Heart right ventricle (tissue), 16 donors: Measurements from ENCODE around the gene ASB17. TPM values are rescaled to one million over a fixed set of nuclear protein-coding genes. Genes with fewer than 3 reads are reported as not detected.
"Not testable (repeated sequence)": the region's sequence is repeated elsewhere in the genome, so short reads cannot be mapped to it uniquely, and the experiment has no call there.

Source experiments
- ATAC-seq, 8 donors: fragments of 200-7000 bp; cut with Tn5 transposase; one replicate each; pipeline ENCODE4 v1.9.1; 2020; ENCODE audit warnings: mild to moderate bottlenecking in 8 of 8, moderate library complexity in 8 of 8, moderate number of reproducible peaks in 1 of 8
- DNase-seq, 2 donors: peaks; one replicate each; pipeline ENCODE4 v3.0.0-alpha.2; 2020
- H3K27ac ChIP-seq, 10 donors: fragments of 200-600 bp; sonication (generic) in 2 of 10; one replicate each; pipeline versions ENCODE4 v1.5.0 to v1.8.0; 2020 to 2022; ENCODE audit warnings: mild to moderate bottlenecking in 3 of 10
- H3K27me3 ChIP-seq, 7 donors: fragments of 200-600 bp; one replicate each; pipeline ENCODE4 v1.8.0; 2021 to 2022; ENCODE audit warnings: mild to moderate bottlenecking in 2 of 7
- H3K36me3 ChIP-seq, 9 donors: fragments of 200-600 bp; sonication (generic) in 1 of 9; one replicate each; pipeline versions ENCODE4 v1.5.0 to v1.8.0; 2020 to 2022; ENCODE audit warnings: mild to moderate bottlenecking in 2 of 9
- H3K4me1 ChIP-seq, 9 donors: fragments of 200-600 bp; sonication (generic) in 1 of 9; one replicate each; pipeline versions ENCODE4 v1.5.0 to v1.8.0; 2020 to 2022; ENCODE audit warnings: mild to moderate bottlenecking in 4 of 9
- H3K4me3 ChIP-seq, 10 donors: fragments of 200-600 bp; sonication (generic) in 2 of 10; one replicate each; pipeline versions ENCODE4 v1.5.0 to v1.8.0; 2020 to 2022; ENCODE audit warnings: mild to moderate bottlenecking in 7 of 10, moderate library complexity in 2 of 10
- H3K9me3 ChIP-seq, 11 donors: fragments of 200-600 bp in 10 of 11; sonication (generic) in 2 of 11; one replicate each; pipeline versions ENCODE4 v1.5.0 to v1.8.0; 2013 to 2022; ENCODE audit warnings: mild to moderate bottlenecking in 2 of 11, control low read depth in 1 of 11, moderate library complexity in 1 of 11
- CTCF ChIP-seq, 9 donors: fragments of 200-600 bp; sonication (generic) in 2 of 9; IDR thresholded peaks; one replicate each; pipeline versions ENCODE4 v1.5.0 to v1.8.0; 2021 to 2022; ENCODE audit warnings: antibody characterized with exemption in 9 of 9, mild to moderate bottlenecking in 5 of 9, moderate library complexity in 1 of 9
- WGBS, 2 donors: extraction: QIAGEN DNeasy Blood & Tissue Kit; methylation state at CpG; one replicate each; pipeline ENCODE4 v1.1.7; 2013; ENCODE audit warnings: inconsistent platforms in 1 of 2; 5-methylcytosine and 5-hydroxymethylcytosine counted together
- intact Hi-C, 10 donors: fragments of 100-400 bp; cut with DNase I; formaldehyde crosslinking; loops; one replicate each; pipeline versions ENCODE4 v1.11.1 to v1.14.2; 2022
- polyA plus RNA-seq, 2 donors: library from polyadenylated mRNA; stranded (reverse); fragments of 200-250 nt; gene quantifications; one replicate each; pipeline ENCODE4 v1.2.3, GENCODE V29; 2013
- total RNA-seq, 10 donors: library from RNA; stranded (reverse); fragmentation: NEBNext Ultra II Directional in 3 of 10; extraction: Animal tissue kit (Norgen Biotek cat#: 25700) in 3 of 10; gene quantifications; one replicate each; pipeline versions ENCODE4 v1.2.1 to v1.2.4, GENCODE V29; 2021 to 2023
- donor health status: Arrhythmogenic right ventricular cardiomyopathy.
- donor health status: ischemic (EF 13 %, LVEDD 7.1; RV severe dilation, severe dysfunction).
- donor health status: healthy with polysubstance abuse.
- donor health status: DM: no; HTN: yes; CAD: no.
- donor health status: DM: no; HTN: no; CAD: no.
- donor health status: ischemic (EF 25% LVEDD 6.9; RV normal size, moderate dysfunction).
- donor health status: ischemic (EF 25% LVEDD 5.7; RV mildly dilated, moderate dysfunction).
- donor health status: healthy.
- donor health status: DM: yes; HTN: yes; CAD: no.
- donor health status: Ischemic cardiomyopathy.
- donor health status: ischemic (EF 35%, LVEDD 5.7; RV mildly dilated, moderate dysfunction).
- donor health status: nonischemic (EF 11% LVEDD 7.7; RV severe dilation, severe dysfunction).
- donor health status: DM: yes; HTN: yes; CAD: no.
- donor health status: PGD.
- donor health status: ischemic (EF 29% LVEDD 5.4; RV normal size, mild dysfunction).
- donor health status: nonischemic (EF 23%, LVEDD 6.1; RV moderate dilation, normal function).

The ASB17 gene
- total and polyA plus RNA-seq, 12 donors, result not detected

DNA sequence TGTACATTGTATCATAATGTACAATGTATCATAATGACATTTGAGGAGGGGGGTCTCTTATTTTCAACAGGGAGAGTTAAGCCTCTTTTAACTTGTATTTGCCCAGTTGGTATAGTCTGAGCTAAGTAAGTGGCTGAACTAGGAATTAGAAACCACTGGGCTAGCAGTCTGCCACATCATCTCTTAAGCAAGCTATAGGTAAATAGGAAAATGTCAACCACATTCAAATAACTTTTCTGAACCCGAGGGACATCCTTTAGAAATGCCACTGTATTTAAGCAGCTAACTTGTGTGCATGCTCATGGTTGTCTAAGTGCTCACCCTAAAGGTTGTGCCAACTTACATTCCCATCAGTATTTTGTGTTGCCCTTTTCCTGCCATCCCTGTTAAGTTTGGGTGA, 35.5 kb upstream of the ASB17 start:
- Histone ChIP-seq H3K4me1 (no peaks in the 10 kb centered on the region), H3K9me3 (peaks cover 0 to 5% (median 0%) of the 10 kb centered on the region in 11 donors), H3K27ac (no peak overlapping the region), H3K36me3 (no peaks in the 10 kb centered on the region), H3K27me3 (peaks cover 0 to 5% (median 0%) of the 10 kb centered on the region in 7 donors), H3K4me3 (no peak overlapping the region)
- ATAC-seq (no peak), DNase-seq (no peak)
- no peak for TF ChIP-seq CTCF (IDR thresholded peaks at IDR 0.05)
- intact Hi-C loops, result no loop called here
- 62 to 69% methylated on average over 1 of the region's 1 CpG for WGBS, 2 donors

DNA sequence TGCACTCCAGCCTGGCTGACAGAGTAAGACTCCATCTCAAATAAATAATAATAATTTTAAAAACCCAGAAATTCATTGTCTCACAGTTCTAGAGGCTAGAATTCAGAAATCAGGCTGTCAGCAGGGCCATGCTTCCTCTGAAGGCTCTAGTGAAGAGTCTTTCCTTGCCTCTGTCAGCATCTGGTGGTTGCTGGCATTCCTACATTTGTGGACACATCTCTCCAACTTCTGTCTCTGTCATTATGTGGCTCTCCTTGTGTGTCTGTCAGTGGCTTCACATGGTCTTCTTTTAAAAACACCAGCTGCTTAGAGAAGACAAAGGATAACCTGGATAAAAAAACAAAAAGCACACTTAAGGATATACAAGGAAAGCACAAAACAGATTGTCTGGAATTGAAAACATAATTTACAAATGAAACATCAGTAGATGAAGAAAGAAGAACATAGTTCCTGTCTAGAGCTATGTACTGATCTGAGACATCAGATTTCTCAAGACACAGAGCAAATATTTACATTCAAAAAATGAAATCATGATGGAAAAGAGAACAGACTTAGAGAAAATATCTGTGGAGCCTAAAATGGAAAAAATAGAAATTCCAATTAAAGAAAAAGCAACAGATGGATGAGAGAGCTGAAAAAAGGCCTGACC, 32.7 kb upstream of the ASB17 start:
- no peak overlapping the region for H3K27ac ChIP-seq
- ATAC-seq (no peak), DNase-seq (no peak)
- TF ChIP-seq CTCF (IDR thresholded peaks at IDR 0.05), result no peak
- intact Hi-C loops, result no loop called here
- H3K4me1 ChIP-seq, result no peaks in the 10 kb centered on the region
- peaks cover 0 to 10% (median 0%) of the 10 kb centered on the region in 11 donors for H3K9me3 ChIP-seq
- H3K4me3 ChIP-seq, result no peak overlapping the region
- peaks cover 0 to 5% (median 0%) of the 10 kb centered on the region in 7 donors for H3K27me3 ChIP-seq
- no peaks in the 10 kb centered on the region for H3K36me3 ChIP-seq

DNA sequence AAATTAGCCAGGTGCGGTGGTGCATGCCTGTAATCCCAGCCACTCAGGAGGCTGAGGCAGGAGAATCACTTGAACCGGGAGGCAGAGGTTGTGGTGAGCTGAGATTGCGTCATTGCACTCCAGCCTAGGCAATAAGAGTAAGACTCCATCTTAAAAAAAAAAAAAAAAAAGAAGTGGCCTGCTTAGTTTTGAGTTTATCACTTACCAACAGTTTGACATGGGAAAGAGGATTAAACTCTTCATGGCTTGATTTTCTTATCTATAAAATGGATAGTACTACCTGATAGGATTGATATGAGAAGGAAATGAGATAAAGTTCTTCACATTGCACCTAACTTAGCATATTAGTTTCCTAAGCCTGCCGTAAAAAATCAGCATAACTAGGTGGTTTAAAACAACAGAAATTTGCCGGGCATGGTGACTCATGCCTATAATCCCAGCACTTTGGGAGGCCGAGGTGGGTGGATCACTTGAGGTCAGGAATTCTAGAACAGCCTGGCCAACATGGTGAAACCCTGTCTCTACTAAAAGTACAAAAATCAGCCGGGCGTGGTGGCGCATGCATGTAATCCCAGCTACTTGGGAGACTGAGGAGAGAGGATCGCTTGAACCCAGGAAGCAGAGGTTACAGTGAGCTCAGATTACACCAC, 32.0 kb upstream of the ASB17 start:
- WGBS, 2 donors, result 69 to 80% methylated on average over 10 of the region's 10 CpGs
- intact Hi-C loops, ATAC-seq, H3K36me3 ChIP-seq, DNase-seq, H3K4me3 ChIP-seq, H3K27me3 ChIP-seq, H3K27ac ChIP-seq, H3K4me1 ChIP-seq: not testable (repeated sequence)
- H3K9me3 ChIP-seq, result peaks cover 0 to 14% (median 0%) of the 10 kb centered on the region in 11 donors

DNA sequence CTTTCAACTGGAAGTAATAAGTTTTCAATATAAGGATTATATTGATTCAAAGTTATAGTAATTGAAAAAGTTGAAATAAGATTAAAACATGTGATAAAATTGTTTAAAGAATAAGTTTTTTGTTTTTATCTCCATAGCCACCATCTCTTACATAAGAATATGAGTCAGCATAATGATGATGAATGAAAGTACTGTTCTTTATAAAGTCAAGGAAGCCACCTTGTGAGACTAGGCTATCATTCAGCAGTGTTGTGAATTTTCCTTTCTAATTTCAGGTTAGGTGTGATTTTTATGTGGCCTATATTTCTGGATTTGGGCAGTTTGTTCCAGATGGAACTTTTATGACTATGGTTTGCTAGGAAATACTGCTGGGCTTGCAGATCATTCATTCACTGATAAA, 22.4 kb upstream of the ASB17 start:
- DNase-seq (no peak), ATAC-seq (no peak)
- no peak overlapping the region for H3K4me3 ChIP-seq
- TF ChIP-seq CTCF (IDR thresholded peaks at IDR 0.05), result no peak
- no peaks in the 10 kb centered on the region for H3K4me1 ChIP-seq
- H3K36me3 ChIP-seq, result no peaks in the 10 kb centered on the region
- no peak overlapping the region for H3K27ac ChIP-seq
- intact Hi-C loops, result no loop called here
- no peaks in the 10 kb centered on the region for H3K27me3 ChIP-seq
- H3K9me3 ChIP-seq, result peaks cover 0 to under 1% (median 0%) of the 10 kb centered on the region in 11 donors

- TF ChIP-seq CTCF (IDR thresholded peaks at IDR 0.05), result no peak
- Histone ChIP-seq H3K4me1 (no peaks in the 10 kb centered on the region), H3K9me3 (no peaks in the 10 kb centered on the region), H3K27me3 (no peaks in the 10 kb centered on the region), H3K4me3 (no peak overlapping the region), H3K36me3 (no peaks in the 10 kb centered on the region), H3K27ac (no peak overlapping the region)
- ATAC-seq, result no peak
- 85 to 89% methylated on average over 4 of the region's 4 CpGs for WGBS, 2 donors
- intact Hi-C loops, result no loop called here
- no peak for DNase-seq
These were observed 21.3 kb upstream of the ASB17 start for GRCh38 chr1:75953461-75953860.
